GM19372 (cell line): ENCODE measurements around the gene RPUSD2.
"Not testable (repeated sequence)": the region's sequence is repeated elsewhere in the genome, so short reads cannot be mapped to it uniquely, and the experiment has no call there.

Source experiments
- ATAC-seq: cut with Tn5 transposase; IDR thresholded peaks from one replicate; pipeline ENCODE4 v1.9.1; 2021; ENCODE audit warnings: mild to moderate bottlenecking, low read depth, moderate library complexity; ENCODE audit not compliant: unreplicated experiment

RPUSD2 gene

DNA sequence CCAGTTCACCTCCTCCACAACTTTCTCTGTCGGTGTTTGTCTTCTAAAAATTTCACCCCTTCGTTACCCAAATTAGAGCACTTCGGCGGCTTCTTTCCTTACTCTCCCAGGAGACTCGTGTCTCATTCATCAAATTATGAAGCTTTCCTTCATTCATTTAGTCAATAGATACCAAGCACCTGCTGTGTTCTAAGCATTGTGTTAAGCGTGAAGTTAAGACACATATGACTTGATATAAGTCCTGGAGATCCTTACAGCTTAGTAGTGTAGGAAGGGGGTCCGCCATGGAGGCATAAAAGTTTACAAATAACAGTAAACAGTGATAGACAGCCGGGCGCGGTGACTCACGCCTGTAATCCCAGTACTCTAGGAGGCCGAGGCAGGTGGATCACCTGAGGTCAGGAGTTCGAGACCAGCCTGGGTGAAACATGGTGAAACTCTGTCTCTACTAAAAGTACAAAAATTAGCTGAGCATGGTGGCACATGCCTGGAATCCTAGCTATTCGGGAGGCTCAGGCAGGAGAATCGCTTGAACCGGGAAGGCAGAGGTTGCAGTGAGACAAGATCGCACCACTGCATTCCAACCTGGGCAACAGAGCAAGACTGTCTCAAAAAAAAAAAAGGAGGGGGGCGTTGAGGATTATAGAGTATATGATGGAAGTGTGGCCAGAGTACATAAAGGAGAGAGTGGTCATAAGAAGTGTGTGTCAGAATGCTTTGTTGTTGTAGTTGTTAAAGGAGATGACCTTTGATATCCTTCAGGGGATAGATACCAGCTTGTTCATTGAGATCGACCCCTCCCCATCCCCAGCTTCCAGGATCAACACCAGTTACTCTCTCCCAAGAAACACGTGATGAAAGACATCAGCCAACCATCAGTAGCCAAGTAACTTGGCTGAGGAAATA lies 3.5 kb upstream of the RPUSD2 start:
- no peak for ATAC-seq

- ATAC-seq: no peak
Observed at GRCh38 chr15:40567111-40567510, 2.0 kb upstream of the RPUSD2 start.

- no peak for ATAC-seq
Observed at GRCh38 chr15:40575113-40575512, 6.0 kb downstream of the RPUSD2 start.

GRCh38 chr15:40576914-40577313 lies 7.8 kb downstream of the RPUSD2 start:
- not testable (repeated sequence) for ATAC-seq

GRCh38 chr15:40578892-40579291 lies 9.8 kb downstream of the RPUSD2 start:
- no peak for ATAC-seq

DNA sequence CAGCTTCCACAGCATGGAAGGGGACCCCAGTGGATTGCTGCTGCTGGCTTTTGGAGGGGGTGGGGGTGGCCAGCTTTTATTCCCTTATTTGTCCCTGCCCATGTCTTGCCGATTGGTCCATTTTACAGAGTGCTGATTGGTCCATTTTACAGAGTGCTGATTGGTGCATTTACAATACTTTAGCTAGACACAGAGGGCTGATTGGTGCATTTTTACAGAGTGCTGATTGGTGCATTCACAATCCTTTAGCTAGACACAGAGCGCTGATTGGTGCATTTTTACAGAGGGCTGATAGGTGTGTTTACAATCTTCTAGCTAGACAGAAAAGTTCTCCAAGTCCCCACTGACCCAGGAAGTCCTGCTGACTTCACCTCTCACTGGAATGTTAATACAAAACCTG lies 12.7 kb downstream of the RPUSD2 start:
- ATAC-seq: not testable (repeated sequence)

- ATAC-seq: no peak
Observed at GRCh38 chr15:40582726-40583246, 13.7 kb downstream of the RPUSD2 start.

DNA sequence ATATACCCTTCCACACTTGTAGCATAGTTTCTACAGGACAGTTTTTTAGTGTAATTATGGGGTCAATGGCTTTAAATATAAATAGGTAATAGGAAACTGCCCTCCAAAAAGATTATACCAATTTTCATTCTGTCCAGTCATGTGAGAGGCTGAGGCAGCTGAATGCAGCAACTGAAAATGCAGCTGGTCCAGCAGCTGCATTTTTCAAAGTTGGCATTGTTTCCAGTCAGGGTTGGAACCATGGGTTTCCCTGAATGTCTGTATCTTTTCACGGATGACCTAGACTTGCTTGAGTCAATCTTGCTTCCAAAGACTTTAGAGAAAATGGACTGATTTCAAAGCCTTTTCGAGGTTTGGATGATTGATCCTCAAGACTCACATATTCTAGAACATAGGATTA lies 15.1 kb downstream of the RPUSD2 start:
- no peak for ATAC-seq

DNA sequence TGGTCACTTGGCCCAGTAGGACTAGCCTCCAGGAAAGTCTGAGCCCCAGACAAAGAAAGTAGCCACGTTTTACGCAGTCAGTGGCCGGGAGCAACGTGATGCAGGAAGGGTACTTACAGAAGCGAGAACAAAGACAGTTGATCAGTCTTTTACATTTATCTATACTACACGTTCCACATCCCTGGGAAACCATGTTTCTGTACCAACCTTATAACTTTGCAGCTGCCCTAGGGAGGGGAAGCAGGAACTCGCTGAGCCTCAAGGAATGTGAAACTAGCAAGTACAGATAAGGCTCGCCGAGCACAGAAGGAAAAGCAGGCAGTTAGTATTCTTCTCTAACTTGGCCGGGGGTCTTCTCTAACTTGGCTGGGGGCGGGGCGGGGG lies 21.6 kb downstream of the RPUSD2 start:
- ATAC-seq: no peak

- no peak for ATAC-seq
Observed at GRCh38 chr15:40591389-40591788, 22.3 kb downstream of the RPUSD2 start.

DNA sequence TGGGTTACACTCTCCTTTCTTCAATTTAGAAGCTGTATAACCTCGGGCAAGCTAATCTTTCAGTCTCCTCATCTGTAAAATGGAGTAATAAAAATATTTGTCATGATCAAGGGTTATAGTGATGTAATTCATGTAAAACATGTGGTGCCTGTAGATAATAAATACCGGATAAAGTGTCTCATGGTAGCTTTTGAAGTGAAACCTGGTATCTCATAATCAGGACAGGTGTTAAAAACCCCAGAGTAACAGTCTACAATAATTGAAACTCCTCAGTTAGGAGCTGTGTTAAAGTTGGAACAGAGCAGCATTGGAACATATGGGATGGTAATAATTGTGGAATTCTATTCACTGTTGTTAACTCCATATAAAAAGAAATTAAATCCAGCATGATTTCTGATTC lies 24.1 kb downstream of the RPUSD2 start:
- ATAC-seq: no peak

DNA sequence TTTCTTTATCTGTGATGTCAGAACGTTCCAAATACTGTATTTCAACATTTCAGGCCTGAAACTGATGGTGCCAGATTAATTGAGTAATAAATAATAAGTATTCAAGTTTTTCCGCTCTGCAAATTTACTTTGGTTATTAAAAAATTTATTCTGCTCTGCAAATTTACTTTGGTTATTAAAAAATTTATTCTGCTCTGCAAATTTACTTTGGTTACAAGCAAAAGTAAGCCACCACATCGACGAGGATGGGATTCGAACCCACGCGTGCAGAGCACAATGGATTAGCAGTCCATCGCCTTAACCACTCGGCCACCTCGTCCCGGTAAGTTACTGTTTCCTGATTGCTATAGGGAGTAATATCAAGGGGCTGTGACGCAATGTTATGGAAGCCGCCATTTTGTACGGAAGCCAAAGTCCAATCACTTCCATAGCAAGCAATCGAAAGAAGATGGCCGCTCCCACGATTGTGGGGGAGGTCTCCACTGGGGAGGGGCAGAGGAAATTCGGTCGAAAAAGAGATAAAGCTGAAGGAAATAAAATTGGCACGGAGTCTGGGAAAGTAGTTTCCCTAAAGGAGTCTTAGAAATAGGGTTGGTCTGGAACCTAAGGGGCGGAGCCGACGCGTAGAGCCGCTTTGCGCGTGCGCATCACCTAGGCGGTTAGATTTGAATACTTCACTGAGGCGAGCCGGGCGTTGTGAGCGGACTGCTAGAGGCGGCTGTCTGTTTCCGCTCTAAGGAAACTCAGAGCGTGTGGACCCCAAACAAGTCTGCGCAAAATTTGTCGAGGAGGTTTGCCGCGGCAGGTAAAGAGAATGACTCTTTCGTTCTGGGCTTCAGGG lies 24.7 kb downstream of the RPUSD2 start, which contains the start of gene KNL1:
Gene KNL1, plus strand, starts transcription at position 662 of the 841 bp plus-strand sequence. CDS start 8,683 bp downstream, outside the sequence.
- peak; percentile 57 for ATAC-seq

GRCh38 chr15:40594429-40594836 lies 25.3 kb downstream of the RPUSD2 start:
- peak; percentile 36 for ATAC-seq

DNA sequence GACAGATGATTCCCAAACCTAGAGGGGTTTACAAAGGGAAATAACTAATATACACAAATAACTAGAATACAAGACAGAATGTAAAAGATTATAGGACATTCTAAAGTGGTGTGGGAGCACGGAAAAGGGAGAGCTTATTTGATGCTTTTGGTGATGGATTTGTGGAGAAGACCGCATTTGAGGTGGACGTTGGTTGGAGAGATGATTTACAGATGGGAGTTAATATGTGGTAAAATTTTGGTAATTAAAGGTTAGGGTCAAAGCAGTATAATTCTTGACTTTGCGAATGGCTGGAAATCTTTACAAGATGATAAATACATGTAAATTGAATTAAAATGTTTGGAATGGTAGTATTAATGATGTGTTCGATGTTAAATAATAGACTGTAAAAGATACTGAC lies 26.1 kb downstream of the RPUSD2 start:
- no peak for ATAC-seq

- ATAC-seq: no peak
Observed at GRCh38 chr15:40595773-40596172, 26.7 kb downstream of the RPUSD2 start.

- ATAC-seq: no peak
Observed at GRCh38 chr15:40597024-40597423, 27.9 kb downstream of the RPUSD2 start.

GRCh38 chr15:40598126-40598525 lies 29.0 kb downstream of the RPUSD2 start:
- ATAC-seq: no peak

GRCh38 chr15:40598672-40599071 lies 29.6 kb downstream of the RPUSD2 start:
- ATAC-seq: no peak

GRCh38 chr15:40600956-40601355 lies 31.9 kb downstream of the RPUSD2 start:
- ATAC-seq: no peak

- no peak for ATAC-seq
Observed at GRCh38 chr15:40603935-40604334, 34.8 kb downstream of the RPUSD2 start.

GRCh38 chr15:40613080-40613479 lies 44.0 kb downstream of the RPUSD2 start:
- no peak for ATAC-seq
